ENCODE data around the gene KITLG.

DNA sequence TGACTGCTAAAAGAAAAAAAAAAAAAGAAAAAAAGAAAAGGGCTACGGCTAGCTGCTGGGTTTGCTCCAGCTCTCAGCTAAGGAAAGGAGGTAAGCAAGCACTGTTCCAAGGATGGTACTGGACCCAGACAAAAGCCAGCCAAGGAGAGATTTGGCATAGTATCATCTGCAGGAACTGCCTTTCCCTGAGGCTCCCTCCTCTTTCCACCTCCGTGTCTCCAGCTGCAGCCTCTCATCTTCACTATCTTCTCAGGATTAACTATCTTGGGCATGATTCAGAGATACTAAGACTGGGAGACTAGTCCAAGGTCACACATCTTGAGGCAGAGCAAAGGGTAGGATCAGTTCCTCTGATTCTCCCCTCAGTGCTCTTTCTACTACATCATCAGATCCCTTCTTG, 6.0 kb downstream of the KITLG start:
- TF ChIP-seq TAF1 (IDR thresholded peaks at IDR 0.05; ENCODE audit: borderline replicate concordance, low read depth, low read length) (no peak), SIN3A (IDR thresholded peaks at IDR 0.05; ENCODE audit: borderline replicate concordance, low read depth, low read length) (no peak), POLR2AphosphoS5 (IDR thresholded peaks at IDR 0.05; ENCODE audit: low read depth, low read length) (no peak)
- TF ChIP-seq, protein P1, sequence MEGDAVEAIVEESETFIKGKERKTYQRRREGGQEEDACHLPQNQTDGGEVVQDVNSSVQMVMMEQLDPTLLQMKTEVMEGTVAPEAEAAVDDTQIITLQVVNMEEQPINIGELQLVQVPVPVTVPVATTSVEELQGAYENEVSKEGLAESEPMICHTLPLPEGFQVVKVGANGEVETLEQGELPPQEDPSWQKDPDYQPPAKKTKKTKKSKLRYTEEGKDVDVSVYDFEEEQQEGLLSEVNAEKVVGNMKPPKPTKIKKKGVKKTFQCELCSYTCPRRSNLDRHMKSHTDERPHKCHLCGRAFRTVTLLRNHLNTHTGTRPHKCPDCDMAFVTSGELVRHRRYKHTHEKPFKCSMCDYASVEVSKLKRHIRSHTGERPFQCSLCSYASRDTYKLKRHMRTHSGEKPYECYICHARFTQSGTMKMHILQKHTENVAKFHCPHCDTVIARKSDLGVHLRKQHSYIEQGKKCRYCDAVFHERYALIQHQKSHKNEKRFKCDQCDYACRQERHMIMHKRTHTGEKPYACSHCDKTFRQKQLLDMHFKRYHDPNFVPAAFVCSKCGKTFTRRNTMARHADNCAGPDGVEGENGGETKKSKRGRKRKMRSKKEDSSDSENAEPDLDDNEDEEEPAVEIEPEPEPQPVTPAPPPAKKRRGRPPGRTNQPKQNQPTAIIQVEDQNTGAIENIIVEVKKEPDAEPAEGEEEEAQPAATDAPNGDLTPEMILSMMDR (IDR thresholded peaks at IDR 0.05): no peak
- TF ChIP-seq, protein P2, sequence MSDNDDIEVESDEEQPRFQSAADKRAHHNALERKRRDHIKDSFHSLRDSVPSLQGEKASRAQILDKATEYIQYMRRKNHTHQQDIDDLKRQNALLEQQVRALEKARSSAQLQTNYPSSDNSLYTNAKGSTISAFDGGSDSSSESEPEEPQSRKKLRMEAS (IDR thresholded peaks at IDR 0.05; ENCODE audit: low read depth): no peak
- TF ChIP-seq, protein P3, sequence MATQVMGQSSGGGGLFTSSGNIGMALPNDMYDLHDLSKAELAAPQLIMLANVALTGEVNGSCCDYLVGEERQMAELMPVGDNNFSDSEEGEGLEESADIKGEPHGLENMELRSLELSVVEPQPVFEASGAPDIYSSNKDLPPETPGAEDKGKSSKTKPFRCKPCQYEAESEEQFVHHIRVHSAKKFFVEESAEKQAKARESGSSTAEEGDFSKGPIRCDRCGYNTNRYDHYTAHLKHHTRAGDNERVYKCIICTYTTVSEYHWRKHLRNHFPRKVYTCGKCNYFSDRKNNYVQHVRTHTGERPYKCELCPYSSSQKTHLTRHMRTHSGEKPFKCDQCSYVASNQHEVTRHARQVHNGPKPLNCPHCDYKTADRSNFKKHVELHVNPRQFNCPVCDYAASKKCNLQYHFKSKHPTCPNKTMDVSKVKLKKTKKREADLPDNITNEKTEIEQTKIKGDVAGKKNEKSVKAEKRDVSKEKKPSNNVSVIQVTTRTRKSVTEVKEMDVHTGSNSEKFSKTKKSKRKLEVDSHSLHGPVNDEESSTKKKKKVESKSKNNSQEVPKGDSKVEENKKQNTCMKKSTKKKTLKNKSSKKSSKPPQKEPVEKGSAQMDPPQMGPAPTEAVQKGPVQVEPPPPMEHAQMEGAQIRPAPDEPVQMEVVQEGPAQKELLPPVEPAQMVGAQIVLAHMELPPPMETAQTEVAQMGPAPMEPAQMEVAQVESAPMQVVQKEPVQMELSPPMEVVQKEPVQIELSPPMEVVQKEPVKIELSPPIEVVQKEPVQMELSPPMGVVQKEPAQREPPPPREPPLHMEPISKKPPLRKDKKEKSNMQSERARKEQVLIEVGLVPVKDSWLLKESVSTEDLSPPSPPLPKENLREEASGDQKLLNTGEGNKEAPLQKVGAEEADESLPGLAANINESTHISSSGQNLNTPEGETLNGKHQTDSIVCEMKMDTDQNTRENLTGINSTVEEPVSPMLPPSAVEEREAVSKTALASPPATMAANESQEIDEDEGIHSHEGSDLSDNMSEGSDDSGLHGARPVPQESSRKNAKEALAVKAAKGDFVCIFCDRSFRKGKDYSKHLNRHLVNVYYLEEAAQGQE (IDR thresholded peaks at IDR 0.05; ENCODE audit: low read depth, low read length): no peak

Measured in SK-N-SH (cell line).